Measurements from ENCODE around the gene ADAMTS17.

The ADAMTS17 gene

DNA sequence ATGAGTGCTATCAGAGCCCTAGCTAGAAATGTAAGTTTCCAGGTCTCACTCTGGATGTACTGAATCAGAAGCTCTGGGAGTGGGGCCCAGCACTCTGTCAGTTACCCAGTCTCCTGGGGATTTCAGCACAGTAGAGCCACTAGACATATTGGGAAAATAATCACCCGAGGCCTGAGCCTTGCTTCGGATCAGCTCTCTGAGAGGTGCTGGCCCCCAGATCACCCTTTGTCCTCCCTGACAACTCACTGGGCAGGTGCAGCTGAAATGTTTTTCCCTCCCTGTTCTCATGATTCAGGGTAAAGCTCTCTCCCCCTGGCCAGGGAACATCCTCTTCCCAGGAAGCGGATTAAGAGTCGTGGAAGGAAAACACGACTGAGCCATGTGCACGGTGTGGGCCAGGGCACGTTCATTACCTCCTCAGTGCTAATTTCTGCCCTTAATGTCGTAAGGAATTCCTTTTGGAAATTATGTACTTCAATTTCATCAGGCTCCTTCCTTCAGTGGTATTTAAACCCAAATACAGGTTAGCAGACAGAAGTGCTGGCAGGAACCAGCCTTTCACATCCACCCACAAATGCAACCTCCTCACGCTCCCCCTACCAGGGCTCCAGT, 311.8 kb downstream of the ADAMTS17 start:
- DNase-seq (ENCODE audit: low read depth), result no peak

DNA sequence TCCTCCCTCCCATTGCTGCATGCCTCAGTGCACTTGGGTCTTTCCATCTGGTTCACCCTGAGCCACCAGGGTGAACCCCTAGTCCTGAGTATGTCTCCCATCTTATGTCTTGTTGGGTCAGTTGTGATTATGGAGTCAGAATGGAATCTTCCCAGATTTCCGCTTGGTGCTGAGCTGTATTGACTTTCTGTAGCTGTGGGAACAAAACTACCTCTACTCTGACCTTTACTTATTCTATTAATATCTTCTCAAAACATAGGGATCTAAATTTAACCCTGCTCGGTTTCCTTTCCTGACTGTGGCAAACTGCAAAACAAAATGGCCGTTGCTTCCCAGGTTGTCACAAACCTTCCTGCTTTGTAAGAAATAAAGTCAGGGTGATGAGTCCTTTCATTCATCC, 312.7 kb downstream of the ADAMTS17 start:
- no peak for DNase-seq (ENCODE audit: low read depth)

DNA sequence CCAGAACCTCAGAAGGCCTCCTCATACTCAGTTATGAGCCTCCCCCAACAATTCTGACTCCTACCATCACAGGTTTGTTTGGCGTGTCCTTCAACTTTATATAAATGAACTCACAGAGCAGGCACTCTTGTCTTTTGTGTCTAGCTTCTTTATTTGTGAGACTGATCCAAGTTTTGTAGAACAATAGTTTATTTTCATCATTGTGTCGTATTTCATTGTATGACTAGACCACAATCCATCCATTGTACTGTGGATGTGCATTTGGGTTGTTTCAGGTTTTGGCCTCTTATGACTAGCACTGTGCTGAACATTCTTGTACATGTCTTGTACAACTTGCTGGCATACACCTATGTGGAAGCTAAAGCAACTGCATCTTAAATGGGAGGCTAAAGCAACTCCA, 315.7 kb downstream of the ADAMTS17 start:
- DNase-seq (ENCODE audit: low read depth), result no peak

DNA sequence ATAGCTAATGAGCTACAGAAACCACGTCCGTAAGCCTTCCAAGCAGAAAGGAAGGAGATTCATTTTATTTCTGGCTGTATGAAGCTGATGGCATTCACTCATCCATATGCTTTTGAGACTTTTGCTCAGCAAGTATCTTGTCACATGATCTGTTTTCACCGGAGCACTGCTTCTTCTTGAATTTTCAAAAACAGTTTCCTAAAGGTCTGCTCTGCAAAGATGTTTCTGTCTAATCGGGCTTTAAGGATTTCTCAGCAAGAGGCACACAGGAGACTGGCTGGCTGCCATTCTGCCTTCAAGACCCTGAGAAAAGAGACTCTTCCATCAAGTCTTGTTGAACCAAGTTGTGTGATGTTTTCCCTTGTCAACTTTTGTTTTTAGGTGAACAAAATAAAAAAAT, 319.0 kb downstream of the ADAMTS17 start:
- no peak for DNase-seq (ENCODE audit: low read depth)

DNA sequence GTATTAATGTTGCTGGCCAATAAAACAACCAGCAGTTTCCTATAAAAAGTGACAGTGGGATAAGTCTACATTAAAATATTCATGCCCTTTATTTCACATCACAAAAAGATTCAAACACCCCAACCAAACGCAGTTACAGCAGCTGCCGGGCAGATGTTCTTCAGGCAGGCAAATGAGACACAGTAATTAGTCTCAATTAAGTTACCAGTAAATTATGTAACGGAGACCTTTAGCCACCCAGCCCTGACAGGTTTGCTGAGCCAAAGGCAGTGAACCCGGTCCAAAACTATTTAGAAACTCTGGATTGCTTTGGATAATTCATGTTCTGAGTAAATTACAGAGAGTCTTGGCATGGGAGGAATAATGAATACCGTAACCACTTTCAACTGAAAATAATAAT, 319.4 kb downstream of the ADAMTS17 start:
- no peak for DNase-seq (ENCODE audit: low read depth)

DNA sequence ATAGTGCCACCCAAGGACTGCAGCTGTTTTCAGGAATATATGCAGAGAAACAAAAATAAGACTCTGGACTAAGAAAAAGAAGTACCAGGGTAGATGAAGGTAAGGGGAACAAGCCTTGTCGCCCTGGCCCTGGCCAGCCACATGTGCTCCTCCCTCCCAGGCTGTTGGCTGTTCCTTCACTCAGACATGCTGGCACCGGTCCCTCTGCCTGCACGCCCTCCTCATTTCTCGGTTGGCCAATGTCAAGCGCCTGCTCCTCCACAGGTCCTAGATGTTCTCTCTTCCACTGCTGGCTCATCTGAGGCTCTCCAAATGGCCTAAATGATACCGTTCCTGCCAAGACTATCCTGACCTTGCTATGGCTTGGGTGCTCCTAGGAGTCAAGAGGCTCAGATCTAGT, 320.1 kb downstream of the ADAMTS17 start:
- no peak for DNase-seq (ENCODE audit: low read depth)

DNA sequence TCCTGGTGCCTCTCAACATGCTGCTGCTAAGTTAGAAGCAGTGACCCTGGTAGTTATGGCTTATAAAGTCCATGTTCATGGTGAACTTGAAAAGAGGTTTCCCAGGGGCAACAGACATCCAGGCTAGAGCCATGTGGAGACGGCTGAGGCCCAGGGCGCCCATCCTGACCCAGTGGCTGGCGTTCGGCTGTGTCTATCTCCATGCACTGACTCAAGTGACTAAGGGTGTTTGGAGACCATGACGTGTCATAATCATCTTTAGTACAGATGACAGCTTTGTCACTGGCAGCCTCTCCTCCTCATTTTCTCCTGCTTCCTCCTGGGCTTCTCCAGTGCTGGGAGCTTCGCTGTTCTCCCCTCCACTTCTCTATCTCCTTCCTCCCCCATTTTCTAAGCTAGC, 321.2 kb downstream of the ADAMTS17 start:
- DNase-seq (ENCODE audit: low read depth), result no peak

DNA sequence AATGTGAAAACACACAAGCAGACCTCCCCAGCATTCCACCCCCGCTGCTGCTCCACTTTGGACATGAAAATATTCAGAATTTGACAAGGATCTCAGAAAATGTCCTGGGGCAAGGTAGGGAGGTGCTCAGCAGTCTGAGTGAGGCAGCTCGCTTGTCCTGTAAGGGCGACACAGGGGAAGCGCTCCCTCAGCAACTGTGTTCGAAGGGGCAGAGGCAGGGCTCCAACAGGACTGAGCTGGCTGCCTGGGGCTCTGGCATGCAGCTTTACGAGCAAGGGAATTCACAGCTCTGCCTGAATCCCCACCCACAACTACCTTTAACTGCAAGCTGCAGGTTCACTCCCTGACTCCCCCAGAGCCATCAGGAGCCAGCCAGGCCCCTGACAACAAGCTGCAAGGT, 321.6 kb downstream of the ADAMTS17 start:
- DNase-seq (ENCODE audit: low read depth), result no peak

DNA sequence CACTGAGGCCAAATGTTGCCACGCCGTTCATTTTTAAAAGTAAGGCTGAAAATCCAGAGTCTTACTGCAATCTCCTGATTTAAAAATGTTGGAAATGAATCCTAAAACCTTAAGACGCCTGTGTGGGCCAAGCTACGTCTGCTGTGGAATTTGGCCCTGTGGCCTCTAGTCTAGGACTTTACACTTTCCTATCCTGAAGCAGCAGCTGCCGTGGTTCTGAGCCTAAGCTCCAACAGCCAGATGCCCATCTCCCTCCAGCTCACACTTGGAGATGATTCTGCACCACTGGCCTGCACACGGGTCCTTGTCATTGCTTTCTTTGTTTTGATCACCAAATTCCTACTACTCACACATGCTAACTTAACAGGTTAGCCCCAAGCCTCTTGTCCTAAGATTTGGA, 322.2 kb downstream of the ADAMTS17 start:
- no peak for DNase-seq (ENCODE audit: low read depth)

DNA sequence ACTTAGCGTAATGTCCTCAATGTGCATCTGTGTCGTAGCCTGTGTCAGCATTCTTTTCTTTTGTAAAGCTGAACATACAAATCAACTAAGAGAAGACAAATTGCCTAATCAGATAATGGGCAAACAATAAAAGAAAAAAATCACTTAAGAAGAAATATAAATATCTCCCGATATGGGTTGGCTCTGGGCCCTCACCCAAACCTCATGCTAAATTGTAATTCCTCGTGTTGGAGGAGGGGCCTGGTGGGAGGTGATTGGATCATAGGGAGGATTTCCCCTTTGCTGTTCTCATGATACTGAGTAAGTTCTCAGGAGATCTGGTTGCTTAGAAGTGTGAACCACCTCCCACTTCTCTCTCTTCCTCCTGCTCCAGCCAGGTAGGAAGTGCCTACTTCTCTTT, 323.6 kb downstream of the ADAMTS17 start:
- DNase-seq (ENCODE audit: low read depth), result no peak

DNA sequence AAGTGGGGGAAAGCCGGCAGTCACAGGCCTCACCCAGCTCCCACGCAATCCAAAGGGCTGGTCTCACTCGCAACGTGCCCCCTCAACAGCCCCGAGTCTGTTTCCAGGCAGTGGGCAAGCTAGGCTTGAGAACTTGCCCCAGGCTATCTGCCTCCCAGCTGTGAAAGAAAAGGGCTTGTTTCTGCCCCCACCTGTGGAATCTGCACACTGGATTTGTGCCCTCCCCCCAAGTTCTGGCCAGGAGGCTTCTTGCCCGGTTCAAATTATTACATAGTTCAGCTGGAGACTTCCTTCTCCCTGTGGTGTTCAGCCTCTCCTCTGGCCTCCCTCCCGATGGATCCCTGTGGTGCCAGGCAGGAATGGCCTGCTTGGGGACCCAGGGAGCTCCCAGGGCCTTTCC, 324.6 kb downstream of the ADAMTS17 start:
- DNase-seq (ENCODE audit: low read depth), result no peak

DNA sequence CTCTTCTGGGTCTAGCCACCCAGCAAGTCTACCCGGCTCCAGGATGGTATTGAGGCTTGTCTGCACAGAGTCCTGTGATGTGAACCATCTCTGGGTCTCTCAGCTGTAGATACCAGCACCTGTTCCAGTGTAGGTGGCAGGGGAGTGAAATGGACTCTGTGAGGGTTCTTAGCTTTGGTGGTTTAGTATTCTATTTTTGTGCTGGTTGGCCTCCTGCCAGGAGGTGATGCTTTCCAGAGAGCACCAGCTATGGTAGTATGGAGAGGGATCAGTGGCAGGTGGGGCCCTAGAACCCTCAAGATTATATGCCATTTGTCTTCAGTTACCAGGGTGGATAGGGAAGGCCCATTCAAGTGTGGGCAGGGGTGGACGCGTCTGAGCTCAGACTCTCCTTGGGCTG, 325.1 kb downstream of the ADAMTS17 start:
- DNase-seq (ENCODE audit: low read depth), result no peak

DNA sequence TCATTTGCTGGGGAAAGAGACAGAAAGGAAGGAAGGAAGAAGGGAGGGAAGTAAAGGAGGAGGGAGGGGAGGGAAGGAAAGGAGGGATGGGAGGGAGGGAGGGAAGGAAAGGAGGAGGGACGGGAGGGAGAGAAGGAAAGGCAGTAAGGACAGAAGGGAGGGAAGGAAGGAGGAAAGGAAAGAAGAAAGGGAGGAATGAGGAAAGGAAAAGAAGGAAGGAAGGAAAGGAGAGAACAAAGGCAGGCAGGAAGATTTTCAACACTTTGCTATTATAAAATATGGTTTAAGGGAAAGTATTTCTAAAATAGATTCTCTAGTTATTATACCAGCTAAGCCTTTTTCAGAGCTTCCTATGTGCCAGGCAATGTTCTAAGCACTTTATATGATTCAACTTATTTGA, 330.5 kb downstream of the ADAMTS17 start:
- DNase-seq (ENCODE audit: low read depth), result no peak

DNA sequence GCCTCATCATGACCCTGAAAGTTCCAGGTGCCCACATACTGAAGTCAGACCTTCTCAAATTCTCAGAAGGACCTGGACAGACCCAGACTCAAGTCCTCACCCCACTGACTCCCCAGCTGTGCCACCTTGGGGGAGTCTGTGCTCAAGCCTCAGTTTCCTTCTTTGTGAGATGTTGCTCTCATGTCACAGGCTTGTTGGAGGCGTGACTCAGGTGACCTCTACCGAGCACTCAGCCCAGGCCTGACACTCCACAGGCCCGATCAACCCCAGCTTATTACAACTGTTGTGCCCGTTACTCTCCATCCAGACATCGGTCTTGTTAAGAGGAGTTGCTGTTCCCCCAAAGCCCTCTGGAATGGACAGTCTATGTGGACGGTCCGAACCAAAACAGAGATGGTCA, 332.4 kb downstream of the ADAMTS17 start:
- DNase-seq (ENCODE audit: low read depth), result no peak

DNA sequence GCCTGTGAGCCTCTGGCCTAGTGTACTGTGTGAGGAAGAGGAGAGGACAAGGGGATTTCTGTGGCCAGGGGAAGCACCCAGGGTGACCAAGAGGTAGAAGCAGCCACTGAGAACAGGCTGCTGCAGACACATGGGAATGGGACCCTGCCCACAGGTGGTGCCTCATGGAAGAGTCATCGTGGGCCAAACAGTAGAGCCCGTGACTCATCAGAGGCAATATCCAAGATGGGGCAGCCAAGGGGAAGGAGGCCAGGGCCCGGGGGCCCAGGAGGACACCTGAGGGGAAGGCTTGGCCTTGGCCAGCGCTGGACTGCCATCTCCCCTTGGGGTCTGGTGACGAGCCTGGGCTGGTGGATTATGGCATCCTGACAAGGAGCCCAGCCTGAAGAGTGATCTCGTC, 333.5 kb downstream of the ADAMTS17 start:
- no peak for DNase-seq (ENCODE audit: low read depth)

DNA sequence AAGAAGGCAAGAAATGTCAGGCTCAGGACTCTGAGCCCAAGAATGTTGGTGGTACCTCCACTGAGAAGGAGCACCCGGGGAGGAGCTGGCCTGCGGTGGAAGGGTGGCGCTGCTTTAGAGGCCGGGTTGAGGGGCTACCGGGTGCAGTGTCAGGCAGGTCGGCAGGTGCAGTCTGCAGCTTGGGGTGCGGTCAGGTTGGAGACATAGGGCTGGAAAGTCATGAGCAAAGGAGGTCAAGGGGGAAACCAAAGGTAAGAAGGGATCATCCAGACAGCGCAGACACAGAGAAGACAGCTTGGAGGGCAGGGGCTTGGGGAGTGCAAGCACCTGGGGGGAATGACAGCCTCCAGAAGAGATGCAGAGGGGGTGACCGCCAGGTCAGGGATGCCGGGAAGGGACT, 334.2 kb downstream of the ADAMTS17 start:
- DNase-seq (ENCODE audit: low read depth), result no peak

DNA sequence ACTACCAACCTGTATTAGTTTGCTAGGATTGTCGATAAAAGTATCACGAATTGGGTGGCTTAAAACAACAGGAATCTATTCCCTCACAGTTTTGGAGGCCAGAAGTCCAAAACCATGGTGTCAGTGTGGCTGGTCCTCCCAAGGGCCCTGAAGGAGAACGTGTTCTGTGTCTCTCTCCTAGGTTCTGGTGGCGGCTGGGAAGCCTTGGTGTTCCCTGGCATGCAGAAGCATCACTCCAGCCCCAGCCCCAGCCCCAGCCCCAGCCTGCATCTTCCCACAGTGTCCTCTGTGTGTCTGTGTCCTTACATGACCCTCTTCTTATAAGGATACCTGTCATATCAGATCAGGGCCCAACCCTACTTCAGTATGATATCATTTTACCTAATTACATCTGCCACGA, 336.1 kb downstream of the ADAMTS17 start:
- DNase-seq (ENCODE audit: low read depth), result no peak

DNA sequence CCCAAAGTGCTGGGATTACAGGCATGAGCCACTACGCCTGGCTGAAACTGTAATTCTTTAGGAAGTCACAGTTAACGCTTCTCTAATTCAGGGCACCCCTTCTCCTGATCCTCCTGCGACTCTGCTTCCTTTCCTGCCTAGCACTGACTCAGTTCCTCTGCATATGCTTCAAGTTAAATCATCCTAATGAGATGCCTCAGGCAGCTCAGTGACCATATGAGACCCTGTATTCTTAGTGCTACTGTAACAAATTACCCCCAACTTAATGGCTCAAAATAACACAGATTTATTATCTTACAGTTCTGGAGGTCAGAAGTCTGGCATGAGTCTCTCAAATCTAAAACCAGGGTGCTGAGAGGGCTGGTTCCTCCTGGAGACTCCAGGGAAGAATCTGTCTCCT, 336.8 kb downstream of the ADAMTS17 start:
- DNase-seq (ENCODE audit: low read depth), result no peak

DNA sequence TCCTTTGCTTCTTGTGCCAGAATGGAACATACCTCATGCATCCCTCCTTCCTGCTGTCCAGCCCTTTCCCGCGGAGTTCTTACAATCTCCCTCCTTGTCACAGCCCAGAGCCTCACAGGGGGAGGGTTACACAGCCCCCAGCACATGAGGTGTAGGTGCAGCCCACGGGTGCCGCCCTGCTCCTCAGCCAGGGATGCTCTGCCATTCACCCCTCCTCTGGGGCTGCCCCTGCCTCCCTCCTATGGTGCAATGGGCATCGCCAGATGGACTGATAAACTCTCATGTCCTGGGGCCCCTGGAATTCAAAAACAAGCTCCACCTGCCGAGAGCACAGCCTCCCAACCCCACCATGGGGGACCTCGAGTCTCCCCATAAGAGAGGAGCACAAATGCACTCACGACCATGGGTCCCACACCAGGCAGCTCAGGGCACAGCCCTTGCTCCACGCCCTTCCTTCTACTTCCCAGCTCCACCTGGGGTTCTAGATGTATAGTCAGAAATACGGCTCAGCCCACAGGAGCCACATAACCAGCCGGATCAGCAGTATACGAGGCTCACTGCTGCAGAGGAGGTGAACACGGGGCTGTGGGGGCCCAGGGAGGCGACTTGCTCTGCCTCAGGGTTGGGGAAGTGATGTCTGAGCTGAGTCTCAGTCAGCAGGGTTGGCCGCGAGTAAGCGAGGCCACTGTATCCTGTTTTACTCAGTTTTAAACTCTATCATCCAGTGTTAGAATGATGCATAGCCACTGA, 338.8 kb downstream of the ADAMTS17 start:
- DNase-seq (ENCODE audit: low read depth), result no peak

DNA sequence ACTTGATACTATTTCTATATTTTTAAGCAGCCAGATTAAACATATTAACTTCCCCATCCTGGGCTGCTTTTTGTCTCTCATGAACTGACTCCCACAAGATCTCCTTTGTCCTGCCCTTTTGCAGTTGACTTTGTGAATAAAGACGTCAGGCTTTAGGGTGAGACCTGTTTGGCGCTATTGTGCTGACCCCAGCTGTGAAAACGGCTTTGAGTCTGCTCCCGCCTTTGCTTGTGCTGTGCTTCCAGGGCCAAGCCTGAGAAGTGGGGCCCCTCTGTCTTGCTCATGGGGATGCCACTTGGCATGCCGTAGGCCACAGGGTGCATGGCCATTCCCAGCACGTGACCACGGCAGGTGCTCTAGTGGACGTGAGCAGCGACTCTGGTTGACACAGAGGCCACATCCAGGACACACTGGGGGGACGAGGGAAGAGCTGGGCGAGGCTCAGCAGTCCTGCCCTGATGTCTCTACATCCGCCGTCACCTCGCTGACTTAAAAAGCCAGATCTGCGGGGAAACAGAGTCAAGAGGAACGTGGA, 339.6 kb downstream of the ADAMTS17 start:
- no peak for DNase-seq (ENCODE audit: low read depth)

DNA sequence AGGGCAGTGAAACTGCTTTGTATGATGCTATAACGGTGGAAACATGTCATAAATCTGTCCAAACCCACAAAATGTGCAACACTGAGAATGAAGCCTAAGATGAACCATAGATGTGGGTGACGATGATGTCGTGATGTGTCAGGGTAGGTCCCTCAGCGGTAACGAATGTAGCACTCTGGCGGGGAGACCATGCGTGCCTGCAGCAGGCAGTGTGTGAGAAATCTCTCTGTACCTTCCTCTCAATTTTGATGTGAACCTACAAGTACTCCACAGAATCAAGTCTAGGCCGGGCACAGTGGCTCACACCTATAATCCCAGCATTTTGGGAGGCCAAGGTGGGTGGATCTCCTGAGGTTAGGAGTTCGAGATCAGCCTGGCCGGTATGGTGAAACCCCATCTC, 340.4 kb downstream of the ADAMTS17 start:
- DNase-seq (ENCODE audit: low read depth), result no peak

DNA sequence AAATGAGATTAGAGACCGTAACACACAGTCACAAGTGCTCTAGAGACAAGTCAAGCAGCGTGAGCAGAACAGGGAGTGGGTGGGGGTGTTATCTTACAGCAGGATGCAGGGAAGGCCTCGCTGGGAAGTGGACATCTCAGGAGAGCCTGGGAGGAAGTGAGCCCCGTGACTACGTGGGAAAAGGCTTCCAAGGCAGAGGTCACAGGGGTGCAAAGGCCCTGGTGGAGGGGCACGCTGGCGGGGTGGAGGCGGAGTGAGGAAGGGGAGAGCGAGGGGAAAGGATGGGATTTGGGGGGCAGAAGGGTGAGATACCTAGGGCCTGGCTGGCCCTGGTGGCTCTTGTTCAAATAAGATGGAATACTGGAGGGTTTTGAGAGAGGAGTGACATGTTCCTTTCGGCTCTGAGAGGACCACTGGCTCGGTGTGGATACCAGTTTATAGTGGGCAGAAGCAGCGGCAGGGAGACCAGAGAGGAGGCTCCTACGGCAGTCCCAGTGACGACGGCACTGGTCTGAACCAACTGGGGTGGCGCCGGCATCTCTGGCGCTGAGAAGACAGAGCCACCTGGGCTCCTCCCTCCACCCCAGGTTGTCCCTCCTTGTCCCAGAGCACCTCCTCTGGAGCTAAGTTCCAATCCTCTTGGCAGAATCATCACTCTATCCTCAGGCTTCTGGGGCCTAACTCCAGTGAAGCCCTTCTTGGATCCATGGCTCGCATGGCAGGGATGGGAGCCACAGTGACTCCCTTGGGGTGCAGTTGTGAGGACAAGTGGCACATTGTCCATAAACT, 342.3 kb downstream of the ADAMTS17 start:
- no peak for DNase-seq (ENCODE audit: low read depth)

DNA sequence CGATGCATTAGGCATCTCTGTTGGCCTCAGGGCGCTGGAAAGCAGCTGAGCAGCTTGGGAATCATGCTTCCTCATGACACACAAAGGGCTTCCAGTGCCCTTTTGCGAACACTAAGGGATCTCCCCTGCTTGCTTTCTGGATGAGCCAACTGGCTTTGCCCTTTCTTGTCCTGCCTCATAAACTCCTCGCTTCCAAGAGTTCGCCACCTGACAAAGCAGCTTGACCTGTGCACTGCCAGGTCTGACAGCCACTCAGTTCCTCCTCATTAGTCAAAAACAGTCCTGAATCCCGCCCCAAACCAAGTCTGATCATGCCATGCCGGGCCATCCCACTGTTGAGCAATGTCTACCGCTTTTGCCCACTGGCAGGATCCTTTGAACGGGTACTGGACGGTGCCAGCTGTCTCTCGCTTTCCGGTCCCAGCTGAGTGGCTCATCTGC, 343.1 kb downstream of the ADAMTS17 start:
- DNase-seq (ENCODE audit: low read depth), result no peak

Data from GM04503 (cell line).